ENCODE data around the gene CDH4. TPM values are rescaled to one million over a fixed set of nuclear protein-coding genes. Genes with fewer than 3 reads are reported as not detected.

CDH4 gene
- total RNA-seq, 6 donors from 2014 or later = 0.20 to 1.0 (median 0.40) TPM; not detected in 1

GRCh38 chr20:61445138-61445537 lies 193.1 kb downstream of the CDH4 start:
- no peak for DNase-seq
- no peaks in the 10 kb centered on the region for H3K36me3 ChIP-seq
- H3K27ac ChIP-seq = no peak overlapping the region
- no peaks in the 10 kb centered on the region for H3K27me3 ChIP-seq
- WGBS, 2 donors = 56 to 65% methylated on average over 3 to 6 of the region's 6 CpGs
- H3K4me3 ChIP-seq = no peak overlapping the region
- no peaks in the 10 kb centered on the region for H3K9me3 ChIP-seq
- ATAC-seq (ENCODE audit: low FRiP score in 2 of 2) = no peak
- TF ChIP-seq EP300 (IDR thresholded peaks at IDR 0.05) (no peak), POLR2A (IDR thresholded peaks at IDR 0.05) (no peak), CTCF (IDR thresholded peaks at IDR 0.05) (no peak), POLR2AphosphoS5 (IDR thresholded peaks at IDR 0.05) (no peak)
- no peaks in the 10 kb centered on the region for H3K4me1 ChIP-seq

- H3K36me3 ChIP-seq = no peaks in the 10 kb centered on the region
- DNase-seq = no peak
- peak in 1 of 2 donors; percentile 54 for ATAC-seq (ENCODE audit: low FRiP score in 2 of 2)
- no peak overlapping the region for H3K27ac ChIP-seq
- H3K4me3 ChIP-seq = no peak overlapping the region
- H3K27me3 ChIP-seq = no peaks in the 10 kb centered on the region
- H3K4me1 ChIP-seq = no peaks in the 10 kb centered on the region
- WGBS, 2 donors = 91 to 93% methylated on average over 10 of the region's 10 CpGs
- no peak for TF ChIP-seq EP300 (IDR thresholded peaks at IDR 0.05)
- no peak for TF ChIP-seq POLR2A (IDR thresholded peaks at IDR 0.05)
- no peak for TF ChIP-seq CTCF (IDR thresholded peaks at IDR 0.05)
- no peak for TF ChIP-seq POLR2AphosphoS5 (IDR thresholded peaks at IDR 0.05)
- no peaks in the 10 kb centered on the region for H3K9me3 ChIP-seq
Measured at GRCh38 chr20:61445741-61446140, 193.7 kb downstream of the CDH4 start.

GRCh38 chr20:61447952-61448351 lies 195.9 kb downstream of the CDH4 start:
- no peaks in the 10 kb centered on the region for H3K9me3 ChIP-seq
- H3K4me3 ChIP-seq = no peak overlapping the region
- no peaks in the 10 kb centered on the region for H3K4me1 ChIP-seq
- no peak overlapping the region for H3K27ac ChIP-seq
- H3K36me3 ChIP-seq = no peaks in the 10 kb centered on the region
- TF ChIP-seq POLR2AphosphoS5 (IDR thresholded peaks at IDR 0.05) (no peak), POLR2A (IDR thresholded peaks at IDR 0.05) (no peak), CTCF (IDR thresholded peaks at IDR 0.05) (no peak), EP300 (IDR thresholded peaks at IDR 0.05) (no peak)
- WGBS, 2 donors = 49 to 54% methylated on average over 6 of the region's 6 CpGs
- ATAC-seq (ENCODE audit: low FRiP score in 2 of 2) (no peak), DNase-seq (no peak)
- H3K27me3 ChIP-seq = no peaks in the 10 kb centered on the region

GRCh38 chr20:61448386-61448785 lies 196.3 kb downstream of the CDH4 start:
- WGBS, 2 donors = 78 to 80% methylated on average over 13 of the region's 13 CpGs
- ATAC-seq (ENCODE audit: low FRiP score in 2 of 2) = no peak
- TF ChIP-seq POLR2A (IDR thresholded peaks at IDR 0.05) = no peak
- TF ChIP-seq POLR2AphosphoS5 (IDR thresholded peaks at IDR 0.05) = no peak
- no peak for TF ChIP-seq CTCF (IDR thresholded peaks at IDR 0.05)
- no peak for TF ChIP-seq EP300 (IDR thresholded peaks at IDR 0.05)
- H3K36me3 ChIP-seq = no peaks in the 10 kb centered on the region
- DNase-seq = no peak
- H3K4me1 ChIP-seq = no peaks in the 10 kb centered on the region
- no peak overlapping the region for H3K27ac ChIP-seq
- H3K27me3 ChIP-seq = no peaks in the 10 kb centered on the region
- no peak overlapping the region for H3K4me3 ChIP-seq
- H3K9me3 ChIP-seq = no peaks in the 10 kb centered on the region

- no peaks in the 10 kb centered on the region for H3K36me3 ChIP-seq
- H3K4me1 ChIP-seq = no peaks in the 10 kb centered on the region
- no peaks in the 10 kb centered on the region for H3K27me3 ChIP-seq
- H3K27ac ChIP-seq = no peak overlapping the region
- H3K4me3 ChIP-seq = no peak overlapping the region
- no peak for ATAC-seq (ENCODE audit: low FRiP score in 2 of 2)
- H3K9me3 ChIP-seq = no peaks in the 10 kb centered on the region
- DNase-seq = no peak
- WGBS, 2 donors = 72 to 75% methylated on average over 8 of the region's 8 CpGs
- TF ChIP-seq EP300 (IDR thresholded peaks at IDR 0.05) (no peak), POLR2A (IDR thresholded peaks at IDR 0.05) (no peak), POLR2AphosphoS5 (IDR thresholded peaks at IDR 0.05) (no peak), CTCF (IDR thresholded peaks at IDR 0.05) (no peak)
Measured at GRCh38 chr20:61449057-61449609, 197.1 kb downstream of the CDH4 start.

All from upper lobe of left lung (tissue), 6 donors.